HEK293 (cell line): Measurements from ENCODE around the gene ADGRD2.

Experiments used
- ZBTB7A ChIP-seq: fragments of 450-650 bp; formaldehyde crosslinking; IDR thresholded peaks from 2 replicates; pipeline ENCODE4 v1.5.1; 2016; ENCODE audit warnings: low read depth, missing biosample characterization, missing genetic modification characterization
- ZSCAN30 ChIP-seq: fragments of 450-650 bp; IDR thresholded peaks from 2 replicates; pipeline ENCODE4 v1.5.1; 2018; ENCODE audit warnings: missing biosample characterization, mild to moderate bottlenecking, missing genetic modification characterization, moderate library complexity
- TF ChIP-seq, protein P1 (sequence below): fragments of 450-650 bp; formaldehyde crosslinking; IDR thresholded peaks from 2 replicates; pipeline ENCODE4 v1.5.1; 2016; ENCODE audit warnings: missing biosample characterization, missing genetic modification characterization
- TF ChIP-seq, protein P2 (sequence below): fragments of 450-650 bp; formaldehyde crosslinking; IDR thresholded peaks from 2 replicates; pipeline ENCODE4 v1.5.1; 2016; ENCODE audit warnings: missing biosample characterization, missing genetic modification characterization
- TF ChIP-seq, protein P3 (sequence below): fragments of 450-650 bp; formaldehyde crosslinking; IDR thresholded peaks from 2 replicates; pipeline ENCODE4 v1.5.1; 2016; ENCODE audit warnings: missing biosample characterization, missing genetic modification characterization, low read depth
- TF ChIP-seq, protein P4 (sequence below): fragments of 450-650 bp; formaldehyde crosslinking; IDR thresholded peaks from 2 replicates; pipeline ENCODE4 v1.5.1; 2016; ENCODE audit warnings: missing biosample characterization, missing genetic modification characterization

DNA sequence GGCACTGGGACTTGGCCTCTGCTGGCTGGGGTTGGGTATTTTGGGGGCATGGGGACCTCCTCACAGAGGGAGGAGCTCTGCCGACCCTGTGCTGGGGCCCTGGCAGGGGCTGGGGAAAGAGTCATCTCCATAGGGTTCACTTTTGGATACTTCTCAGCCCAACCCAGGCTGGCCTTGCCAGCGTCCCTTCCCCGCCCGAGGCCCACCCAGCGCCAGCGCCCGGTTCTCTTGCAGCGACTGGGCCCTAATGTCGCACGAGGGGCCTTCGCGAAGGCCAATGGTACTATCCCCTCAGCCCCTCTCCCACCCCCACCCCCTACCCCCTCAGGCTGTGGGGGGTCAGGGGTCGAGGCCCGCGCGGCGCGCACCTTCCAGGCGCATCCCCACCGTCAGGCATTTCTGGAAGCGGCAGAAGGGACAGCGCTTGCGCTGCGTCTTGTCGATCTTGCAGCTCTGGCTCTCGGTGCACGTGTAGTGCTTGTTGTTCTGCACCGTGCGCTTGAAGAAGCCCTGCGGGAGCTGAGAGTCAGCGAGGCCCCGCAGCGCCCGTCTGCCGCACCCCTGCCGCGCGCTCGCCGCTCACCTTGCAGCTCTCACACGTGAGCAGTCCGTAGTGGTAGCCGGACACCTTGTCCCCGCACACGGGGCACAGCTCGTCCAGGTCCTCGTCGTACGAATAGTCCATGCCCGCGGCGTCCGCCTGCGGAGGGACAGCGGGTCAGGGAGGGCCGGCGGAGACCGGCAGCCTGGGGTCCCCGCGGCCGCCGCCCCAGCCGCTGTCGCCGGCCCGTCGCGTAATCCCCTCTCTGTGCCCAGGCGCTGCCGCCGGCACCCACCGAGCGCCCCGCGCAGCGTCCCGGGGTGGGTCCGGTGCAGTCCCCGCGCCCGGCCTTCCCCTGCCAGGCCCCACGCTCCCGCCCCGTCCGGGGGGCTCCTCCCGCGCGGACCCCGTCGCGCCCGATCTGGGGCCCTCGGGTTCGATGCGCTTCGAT is 52.8 kb downstream of the ADGRD2 start:
- TF ChIP-seq, protein P1, sequence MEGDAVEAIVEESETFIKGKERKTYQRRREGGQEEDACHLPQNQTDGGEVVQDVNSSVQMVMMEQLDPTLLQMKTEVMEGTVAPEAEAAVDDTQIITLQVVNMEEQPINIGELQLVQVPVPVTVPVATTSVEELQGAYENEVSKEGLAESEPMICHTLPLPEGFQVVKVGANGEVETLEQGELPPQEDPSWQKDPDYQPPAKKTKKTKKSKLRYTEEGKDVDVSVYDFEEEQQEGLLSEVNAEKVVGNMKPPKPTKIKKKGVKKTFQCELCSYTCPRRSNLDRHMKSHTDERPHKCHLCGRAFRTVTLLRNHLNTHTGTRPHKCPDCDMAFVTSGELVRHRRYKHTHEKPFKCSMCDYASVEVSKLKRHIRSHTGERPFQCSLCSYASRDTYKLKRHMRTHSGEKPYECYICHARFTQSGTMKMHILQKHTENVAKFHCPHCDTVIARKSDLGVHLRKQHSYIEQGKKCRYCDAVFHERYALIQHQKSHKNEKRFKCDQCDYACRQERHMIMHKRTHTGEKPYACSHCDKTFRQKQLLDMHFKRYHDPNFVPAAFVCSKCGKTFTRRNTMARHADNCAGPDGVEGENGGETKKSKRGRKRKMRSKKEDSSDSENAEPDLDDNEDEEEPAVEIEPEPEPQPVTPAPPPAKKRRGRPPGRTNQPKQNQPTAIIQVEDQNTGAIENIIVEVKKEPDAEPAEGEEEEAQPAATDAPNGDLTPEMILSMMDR, result no peak
- TF ChIP-seq ZSCAN30 (no peak), ZBTB7A (tag by site-specific recombination) (no peak)
- TF ChIP-seq, protein P2, sequence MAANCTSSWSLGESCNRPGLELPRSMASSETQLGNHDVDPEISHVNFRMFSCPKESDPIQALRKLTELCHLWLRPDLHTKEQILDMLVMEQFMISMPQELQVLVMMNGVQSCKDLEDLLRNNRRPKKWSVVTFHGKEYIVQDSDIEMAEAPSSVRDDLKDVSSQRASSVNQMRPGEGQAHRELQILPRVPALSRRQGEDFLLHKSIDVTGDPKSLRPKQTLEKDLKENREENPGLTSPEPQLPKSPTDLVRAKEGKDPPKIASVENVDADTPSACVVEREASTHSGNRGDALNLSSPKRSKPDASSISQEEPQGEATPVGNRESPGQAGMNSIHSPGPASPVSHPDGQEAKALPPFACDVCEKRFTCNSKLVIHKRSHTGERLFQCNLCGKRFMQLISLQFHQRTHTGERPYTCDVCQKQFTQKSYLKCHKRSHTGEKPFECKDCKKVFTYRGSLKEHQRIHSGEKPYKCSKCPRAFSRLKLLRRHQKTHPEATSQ (tag by site-specific recombination), result no peak
- TF ChIP-seq, protein P3, sequence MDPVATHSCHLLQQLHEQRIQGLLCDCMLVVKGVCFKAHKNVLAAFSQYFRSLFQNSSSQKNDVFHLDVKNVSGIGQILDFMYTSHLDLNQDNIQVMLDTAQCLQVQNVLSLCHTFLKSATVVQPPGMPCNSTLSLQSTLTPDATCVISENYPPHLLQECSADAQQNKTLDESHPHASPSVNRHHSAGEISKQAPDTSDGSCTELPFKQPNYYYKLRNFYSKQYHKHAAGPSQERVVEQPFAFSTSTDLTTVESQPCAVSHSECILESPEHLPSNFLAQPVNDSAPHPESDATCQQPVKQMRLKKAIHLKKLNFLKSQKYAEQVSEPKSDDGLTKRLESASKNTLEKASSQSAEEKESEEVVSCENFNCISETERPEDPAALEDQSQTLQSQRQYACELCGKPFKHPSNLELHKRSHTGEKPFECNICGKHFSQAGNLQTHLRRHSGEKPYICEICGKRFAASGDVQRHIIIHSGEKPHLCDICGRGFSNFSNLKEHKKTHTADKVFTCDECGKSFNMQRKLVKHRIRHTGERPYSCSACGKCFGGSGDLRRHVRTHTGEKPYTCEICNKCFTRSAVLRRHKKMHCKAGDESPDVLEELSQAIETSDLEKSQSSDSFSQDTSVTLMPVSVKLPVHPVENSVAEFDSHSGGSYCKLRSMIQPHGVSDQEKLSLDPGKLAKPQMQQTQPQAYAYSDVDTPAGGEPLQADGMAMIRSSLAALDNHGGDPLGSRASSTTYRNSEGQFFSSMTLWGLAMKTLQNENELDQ (tag by site-specific recombination), result no peak
- TF ChIP-seq, protein P4, sequence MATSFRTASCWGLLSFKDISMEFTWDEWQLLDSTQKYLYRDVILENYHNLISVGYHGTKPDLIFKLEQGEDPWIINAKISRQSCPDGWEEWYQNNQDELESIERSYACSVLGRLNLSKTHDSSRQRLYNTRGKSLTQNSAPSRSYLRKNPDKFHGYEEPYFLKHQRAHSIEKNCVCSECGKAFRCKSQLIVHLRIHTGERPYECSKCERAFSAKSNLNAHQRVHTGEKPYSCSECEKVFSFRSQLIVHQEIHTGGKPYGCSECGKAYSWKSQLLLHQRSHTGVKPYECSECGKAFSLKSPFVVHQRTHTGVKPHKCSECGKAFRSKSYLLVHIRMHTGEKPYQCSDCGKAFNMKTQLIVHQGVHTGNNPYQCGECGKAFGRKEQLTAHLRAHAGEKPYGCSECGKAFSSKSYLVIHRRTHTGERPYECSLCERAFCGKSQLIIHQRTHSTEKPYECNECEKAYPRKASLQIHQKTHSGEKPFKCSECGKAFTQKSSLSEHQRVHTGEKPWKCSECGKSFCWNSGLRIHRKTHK, result no peak
